Transverse colon (tissue), 4 donors: Measurements from ENCODE around the gene TMEM150B. TPM values are rescaled to one million over a fixed set of nuclear protein-coding genes. Genes with fewer than 3 reads are reported as not detected.

Experiments
- DNase-seq: peaks from one replicate; pipeline ENCODE4 v3.0.0-alpha.2; 2019
- H3K27ac ChIP-seq, 4 donors: fragments of 200-600 bp; sonication (generic); 2 replicates each; pipeline ENCODE4 v1.5.1; 2016 to 2018; ENCODE audit warnings: inconsistent platforms in 4 of 4
- H3K27me3 ChIP-seq: fragments of 200-600 bp; sonication (generic); 2 replicates; pipeline ENCODE4 v1.5.1; 2017; ENCODE audit warnings: inconsistent platforms
- H3K36me3 ChIP-seq, 4 donors: fragments of 200-600 bp; sonication (generic); 2 replicates each; pipeline ENCODE4 v1.5.1; 2017 to 2019; ENCODE audit warnings: inconsistent platforms in 4 of 4
- H3K4me1 ChIP-seq, 4 donors: fragments of 200-600 bp; sonication (generic); 2 replicates each; pipeline ENCODE4 v1.5.1; 2017 to 2020; ENCODE audit warnings: inconsistent platforms in 4 of 4
- H3K4me3 ChIP-seq, 4 donors: fragments of 200-600 bp; sonication (generic); 1 replicate in 1 of 4; 2 replicates in 3 of 4; pipeline versions ENCODE4 v1.5.1 to v1.6.1; 2017 to 2019; ENCODE audit warnings: inconsistent platforms in 4 of 4
- H3K9me3 ChIP-seq, 2 donors: fragments of 200-600 bp; sonication (generic); 2 replicates each; pipeline ENCODE4 v1.5.1; 2017 to 2019; ENCODE audit warnings: inconsistent platforms in 2 of 2
- EP300 ChIP-seq: sonication (generic); formaldehyde crosslinking; IDR thresholded peaks from one replicate; pipeline ENCODE4 v1.6.1; 2017; ENCODE audit warnings: antibody characterized with exemption, low read depth
- POLR2A ChIP-seq: fragments of 450-650 bp; IDR thresholded peaks from one replicate; pipeline ENCODE4 v1.6.1; 2016; ENCODE audit warnings: antibody characterized with exemption, mild to moderate bottlenecking, moderate library complexity
- POLR2AphosphoS5 ChIP-seq, 3 donors: sonication (generic); formaldehyde crosslinking; IDR thresholded peaks; one replicate each; pipeline ENCODE4 v1.6.1; 2016; ENCODE audit warnings: antibody characterized with exemption in 3 of 3
- WGBS, 2 donors: methylation state at CpG; one replicate each; pipeline ENCODE4 v1.1.5; 2018; ENCODE audit warnings: low coverage in 1 of 2; 5-methylcytosine and 5-hydroxymethylcytosine counted together
- in situ Hi-C, 4 donors: fragments of 200-750 bp; cut with MboI; loops; one replicate each; pipeline versions ENCODE4 v1.15.0 to v1.15.1; 2017; ENCODE audit warnings: low sequenced_read_pairs in 3 of 4, low pct_ligation_motif_present in 1 of 4, low pct_unique_long_range_greater_than_20kb in 1 of 4
- intact Hi-C: fragments of 100-400 bp; cut with DNase I; formaldehyde crosslinking; loops from one replicate; pipeline ENCODE4 v1.15.1; 2023; ENCODE audit warnings: low total_unique reads
- total RNA-seq, 4 donors: library from RNA; depleted of rRNA; stranded (reverse); fragments of >200 nt; gene quantifications; one replicate each; pipeline ENCODE4 v1.1.0, GENCODE V29; 2016
- TF ChIP-seq, protein P1 (sequence below), 5 experiments: fragments of 200-600 bp in 3 of 5; fragments of 450-650 bp in 2 of 5; sonication (generic) in 3 of 5; IDR thresholded peaks; 1 replicate in 2 of 5; 2 replicates in 3 of 5; pipeline ENCODE4 v1.5.1; 2016 to 2017; ENCODE audit warnings: antibody characterized with exemption in 5 of 5, inconsistent platforms in 3 of 5, mild to moderate bottlenecking in 2 of 5, moderate library complexity in 1 of 5

The TMEM150B gene
- total RNA-seq, 4 donors from 2014 or later = 26.5 to 135 (median 57.4) TPM

DNA sequence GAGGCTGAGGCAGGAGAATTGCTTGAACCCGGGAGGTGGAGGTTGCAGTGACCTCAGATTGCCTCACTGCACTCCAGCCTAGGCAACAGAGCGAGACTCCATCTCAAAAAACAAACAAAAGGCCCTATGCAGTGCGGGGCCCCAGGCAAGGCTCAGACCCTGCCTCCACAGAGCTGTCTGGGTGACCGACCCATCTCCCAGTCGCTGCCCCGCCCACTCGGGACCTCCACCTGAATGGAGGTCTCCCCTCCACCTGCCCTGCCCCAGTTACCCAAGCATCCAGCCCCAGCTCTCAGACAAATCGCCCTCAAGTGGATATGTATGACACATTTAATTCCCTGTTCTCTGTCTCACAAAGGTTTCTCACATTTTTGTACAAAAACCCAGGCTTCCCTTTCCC, 40.1 kb upstream of the TMEM150B start:
- TF ChIP-seq, protein P1, sequence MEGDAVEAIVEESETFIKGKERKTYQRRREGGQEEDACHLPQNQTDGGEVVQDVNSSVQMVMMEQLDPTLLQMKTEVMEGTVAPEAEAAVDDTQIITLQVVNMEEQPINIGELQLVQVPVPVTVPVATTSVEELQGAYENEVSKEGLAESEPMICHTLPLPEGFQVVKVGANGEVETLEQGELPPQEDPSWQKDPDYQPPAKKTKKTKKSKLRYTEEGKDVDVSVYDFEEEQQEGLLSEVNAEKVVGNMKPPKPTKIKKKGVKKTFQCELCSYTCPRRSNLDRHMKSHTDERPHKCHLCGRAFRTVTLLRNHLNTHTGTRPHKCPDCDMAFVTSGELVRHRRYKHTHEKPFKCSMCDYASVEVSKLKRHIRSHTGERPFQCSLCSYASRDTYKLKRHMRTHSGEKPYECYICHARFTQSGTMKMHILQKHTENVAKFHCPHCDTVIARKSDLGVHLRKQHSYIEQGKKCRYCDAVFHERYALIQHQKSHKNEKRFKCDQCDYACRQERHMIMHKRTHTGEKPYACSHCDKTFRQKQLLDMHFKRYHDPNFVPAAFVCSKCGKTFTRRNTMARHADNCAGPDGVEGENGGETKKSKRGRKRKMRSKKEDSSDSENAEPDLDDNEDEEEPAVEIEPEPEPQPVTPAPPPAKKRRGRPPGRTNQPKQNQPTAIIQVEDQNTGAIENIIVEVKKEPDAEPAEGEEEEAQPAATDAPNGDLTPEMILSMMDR (IDR thresholded peaks at IDR 0.05) = no peak
- WGBS, 2 donors = 63 to 81% methylated on average over 2 to 8 of the region's 8 CpGs
- no peak overlapping the region for H3K4me3 ChIP-seq
- no peak overlapping the region for H3K27ac ChIP-seq
- no peak for DNase-seq
- in situ Hi-C loops (no loop called here), intact Hi-C loops (no loop called here)
- peaks cover 3 to 14% (median 12%) of the 10 kb centered on the region in 4 donors for H3K4me1 ChIP-seq
- H3K27me3 ChIP-seq = peaks cover 32% of the 10 kb centered on the region
- H3K36me3 ChIP-seq = no peaks in the 10 kb centered on the region
- H3K9me3 ChIP-seq = no peaks in the 10 kb centered on the region

DNA sequence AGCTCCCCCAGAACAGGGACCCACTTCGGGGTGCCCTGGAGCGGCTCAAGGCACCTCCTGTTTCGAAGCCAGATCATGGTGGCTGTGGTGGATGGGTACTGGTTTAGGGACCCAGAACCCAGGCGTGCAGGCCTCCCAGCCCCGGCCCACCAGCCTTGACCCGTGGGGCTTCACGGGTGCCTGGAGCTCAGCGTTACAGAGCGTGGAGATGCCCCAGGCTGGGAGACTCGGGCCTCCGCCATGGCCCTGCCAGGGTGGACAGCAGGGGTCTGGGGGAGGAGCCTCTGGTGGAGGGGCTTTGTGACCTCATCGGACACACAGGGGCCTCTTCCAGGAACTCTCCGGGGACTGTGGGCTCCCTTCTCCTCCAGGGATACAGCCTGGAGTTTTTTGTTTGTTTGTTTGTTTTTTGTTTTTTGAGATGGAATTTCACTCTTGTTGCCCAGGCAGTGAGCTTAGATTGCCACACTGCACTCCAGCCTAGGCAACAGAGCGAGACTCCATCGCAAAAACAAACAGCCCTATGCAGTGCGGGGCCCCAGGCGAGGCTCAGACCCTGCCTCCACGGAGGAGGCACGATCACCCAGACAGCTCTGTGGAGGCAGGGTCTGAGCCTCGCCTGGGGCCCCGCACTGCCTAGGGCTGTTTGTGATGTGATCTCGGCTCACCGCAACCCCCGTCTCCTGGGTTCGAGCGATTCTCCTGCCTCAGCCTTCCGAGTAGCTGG, 38.0 kb upstream of the TMEM150B start, which contains the start of gene GARIN5B:
Gene GARIN5B, minus strand, starts transcription at position 271 of the 727 bp plus-strand sequence. Its CDS starts 194 bp downstream, at position 77.
- H3K36me3 ChIP-seq = no peaks in the 10 kb centered on the region
- TF ChIP-seq, protein P1 (IDR thresholded peaks at IDR 0.05) = no peak
- TF ChIP-seq POLR2AphosphoS5 (IDR thresholded peaks at IDR 0.05) (no peak), EP300 (no peak), POLR2A (no peak)
- no peak for DNase-seq
- peaks cover 12% of the 10 kb centered on the region for H3K27me3 ChIP-seq
- 86% methylated on average over 19 of the region's 27 CpGs; no CpG with 5 or more reads in 1 of the 2 donors for WGBS, 2 donors
- H3K9me3 ChIP-seq = no peaks in the 10 kb centered on the region
- no peak within 1 kb of the TSS for H3K27ac ChIP-seq
- intact Hi-C loops = no loop called here
- H3K4me1 ChIP-seq = no peaks in the 10 kb centered on the region
- H3K4me3 ChIP-seq = no peak within 1 kb of the TSS
- in situ Hi-C loops = no loop called here

DNA sequence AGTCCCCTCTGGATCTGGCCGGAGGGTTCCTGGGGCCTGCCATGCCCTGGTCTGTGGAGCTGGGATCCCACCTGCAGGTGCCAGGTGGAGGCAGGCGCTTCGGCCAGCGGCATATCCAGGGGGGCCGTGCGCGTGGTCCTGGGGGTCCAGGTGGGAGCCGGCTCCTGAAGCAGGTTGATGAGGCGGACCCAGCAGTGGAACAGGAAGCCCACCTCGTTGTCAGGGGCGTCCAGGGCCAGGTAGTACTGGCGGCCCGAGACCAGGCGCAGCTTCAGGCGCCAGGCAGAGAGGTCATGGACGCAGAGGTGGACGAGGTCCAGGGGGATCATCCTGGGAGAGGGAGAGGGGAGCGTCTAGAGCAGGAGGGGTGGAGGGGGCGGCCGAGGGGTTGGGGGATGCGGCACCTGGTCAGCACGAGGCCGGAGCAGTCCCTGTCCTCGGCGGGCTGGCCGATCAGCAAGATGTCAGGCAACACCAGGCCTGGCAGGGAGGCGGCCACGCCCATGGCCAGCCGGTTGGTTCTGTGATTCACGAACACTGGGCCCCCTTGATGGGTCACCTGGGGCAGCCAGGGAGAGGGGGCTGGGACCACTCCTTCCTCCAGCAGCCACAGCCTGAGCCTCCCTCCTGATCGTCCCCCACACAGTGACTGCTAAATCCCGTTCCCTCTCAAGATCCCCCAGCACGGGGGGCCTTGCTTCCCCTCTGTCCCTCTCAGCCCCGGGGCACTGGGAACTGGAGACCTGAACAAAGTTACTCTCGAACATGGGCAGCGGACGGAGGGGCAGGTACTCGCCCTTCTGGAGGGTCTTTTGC, 37.2 kb upstream of the TMEM150B start:
- peaks cover 5% of the 10 kb centered on the region for H3K27me3 ChIP-seq
- no peaks in the 10 kb centered on the region for H3K36me3 ChIP-seq
- intact Hi-C loops = no loop called here
- H3K9me3 ChIP-seq = no peaks in the 10 kb centered on the region
- TF ChIP-seq POLR2AphosphoS5 (IDR thresholded peaks at IDR 0.05) (no peak), POLR2A (no peak), EP300 (no peak)
- TF ChIP-seq, protein P1 (IDR thresholded peaks at IDR 0.05) = no peak
- in situ Hi-C loops = no loop called here
- H3K4me1 ChIP-seq = no peaks in the 10 kb centered on the region
- H3K27ac ChIP-seq = no peak overlapping the region
- DNase-seq = no peak
- H3K4me3 ChIP-seq = no peak overlapping the region
- 76 to 93% methylated on average over 3 to 38 of the region's 38 CpGs for WGBS, 2 donors

DNA sequence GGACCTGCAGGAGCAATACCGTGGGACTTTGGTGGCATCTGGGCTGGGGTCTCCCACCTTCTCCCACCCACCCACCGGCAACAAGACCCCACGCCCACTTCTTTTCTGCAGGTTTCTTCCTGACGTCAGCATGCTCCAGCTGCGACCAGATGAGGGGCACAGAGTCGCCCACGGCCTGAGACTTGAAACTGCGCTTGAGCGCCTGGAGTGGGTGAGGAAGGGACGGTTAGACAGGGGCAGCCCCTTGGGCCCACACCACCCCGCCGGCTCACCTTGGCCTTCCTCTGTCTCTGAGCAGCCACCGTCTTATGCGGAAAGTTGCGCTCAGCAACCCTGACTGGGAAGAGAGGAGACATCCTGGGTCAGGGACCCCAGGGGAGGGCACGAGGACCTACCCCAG, 35.8 kb upstream of the TMEM150B start:
- in situ Hi-C loops = no loop called here
- no peak overlapping the region for H3K4me3 ChIP-seq
- TF ChIP-seq POLR2AphosphoS5 (IDR thresholded peaks at IDR 0.05) (no peak), POLR2A (no peak), EP300 (no peak)
- TF ChIP-seq, protein P1 (IDR thresholded peaks at IDR 0.05) = no peak
- intact Hi-C loops = no loop called here
- H3K27ac ChIP-seq = no peak overlapping the region
- DNase-seq = no peak
- no peaks in the 10 kb centered on the region for H3K36me3 ChIP-seq
- H3K27me3 ChIP-seq = peaks cover 14% of the 10 kb centered on the region
- H3K9me3 ChIP-seq = no peaks in the 10 kb centered on the region
- WGBS, 2 donors = 85% methylated on average over 16 of the region's 16 CpGs; no CpG with 5 or more reads in 1 of the 2 donors
- no peaks in the 10 kb centered on the region for H3K4me1 ChIP-seq
